ENCODE data around the gene RRP15. TPM values are rescaled to one million over a fixed set of nuclear protein-coding genes. Genes with fewer than 3 reads are reported as not detected.

The RRP15 gene
- total and polyA plus RNA-seq, 2 of the 13 experiments (the other 11 are each of a cell fraction or from before 2014, with no cell fraction given), result 2.1 to 37.5 TPM

- TF ChIP-seq ZXDC (CRISPR knock-in tag; IDR thresholded peaks at IDR 0.05) (no peak), ZNF644 (CRISPR knock-in tag; IDR thresholded peaks at IDR 0.05; ENCODE audit: low read depth) (0 out of 2 replicates have a peak, but pooled peaks have one; percentile 11), ZNF280B (CRISPR knock-in tag; IDR thresholded peaks at IDR 0.05; ENCODE audit: borderline replicate concordance) (no peak), YEATS2 (CRISPR knock-in tag; IDR thresholded peaks at IDR 0.05; ENCODE audit: borderline replicate concordance) (no peak), POLR2AphosphoS5 (IDR thresholded peaks at IDR 0.05; ENCODE audit: low read depth, low read length) (no peak), SP2 (CRISPR knock-in tag; IDR thresholded peaks at IDR 0.05) (no peak)
Observed at GRCh38 chr1:218367118-218367517, 82.0 kb downstream of the RRP15 start (continued).

GRCh38 chr1:218368686-218369085 is 83.6 kb downstream of the RRP15 start:
- ChIA-PET CTCF (ENCODE audit: low intra/inter-chr PET ratio, low total read pairs) (no interaction called here), POLR2A (no interaction called here)
- Histone ChIP-seq H3K36me3 (replicated peaks in 1 of 2; ENCODE audit: control insufficient read depth in 1 of 2, insufficient read depth in 2 of 2, low read length in 2 of 2) (no peaks in the 10 kb centered on the region), H3K9ac (ENCODE audit: insufficient read depth, low read depth, low read length) (no peak overlapping the region), H4K20me1 (ENCODE audit: insufficient read depth, low read length) (no peaks in the 10 kb centered on the region), H3K4me2 (ENCODE audit: low read depth, low read length) (no peak overlapping the region), H3K27me3 (ENCODE audit: control insufficient read depth in 1 of 2, insufficient read depth in 2 of 2, low read length in 2 of 2) (no peaks in the 10 kb centered on the region), H3K27ac (ENCODE audit: extremely low read length, insufficient read depth, low read length) (no peak overlapping the region), H3K9me3 (ENCODE audit: low read length) (no peaks in the 10 kb centered on the region), H3K4me3 (replicated peaks in 1 of 3; ENCODE audit: insufficient read depth in 1 of 3, low read depth in 2 of 3, low read length in 3 of 3) (no peak overlapping the region), H3K4me1 (ENCODE audit: insufficient read depth, low read length) (peaks cover 84% of the 10 kb centered on the region), H2AFZ (ENCODE audit: low read length) (no peak overlapping the region), H3K79me2 (ENCODE audit: insufficient read depth, low read length) (no peaks in the 10 kb centered on the region)
- TF ChIP-seq LBX2 (CRISPR knock-in tag; IDR thresholded peaks at IDR 0.05; ENCODE audit: borderline replicate concordance), result no peak
- WGBS (ENCODE audit: low lambda C conversion rate), result 97% methylated on average over 4 of the region's 7 CpGs
- ATAC-seq (no peak), FAIRE-seq (no peak), DNase-seq (ENCODE audit: low spot score) (no peak)
- in situ Hi-C loops (cut with HindIII; ENCODE audit: extremely low pct_ligation_motif_present, low pct_unique_long_range_greater_than_20kb) (loop anchor here (25.0 kb wide), 1 partner anchor 944 kb away; no protein-coding TSS in a partner anchor), intact Hi-C loops (cut with micrococcal nuclease; ENCODE audit: unreplicated experiment) (no loop called here)
- BruUV-seq (replicated peaks), result no TSS peak

All from HepG2 (cell line).